Neural progenitor cell (in vitro differentiated cells): ENCODE data around the gene MVK. TPM values are rescaled to one million over a fixed set of nuclear protein-coding genes. Genes with fewer than 3 reads are reported as not detected.

Experiments
- DNase-seq: peaks from one replicate; pipeline ENCODE4 v3.0.0-alpha.2; 2016; ENCODE audit warnings: low spot score
- H2AFZ ChIP-seq: fragments of 200-600 bp; sonication (generic); replicated peaks from 2 replicates; pipeline ENCODE4 v1.6.1; 2016; ENCODE audit warnings: antibody characterized with exemption
- H3F3A ChIP-seq: fragments of 200-600 bp; sonication (generic); 2 replicates; pipeline ENCODE4 v1.6.1; 2016; ENCODE audit warnings: antibody characterized with exemption, low read depth
- H3K27ac ChIP-seq: fragments of 200-600 bp; sonication (generic); 2 replicates; pipeline ENCODE4 v1.5.1; 2016; ENCODE audit warnings: mild to moderate bottlenecking
- H3K27me3 ChIP-seq: fragments of 200-600 bp; sonication (generic); 2 replicates; pipeline ENCODE4 v1.6.1; 2016; ENCODE audit warnings: mild to moderate bottlenecking, moderate library complexity
- H3K36me3 ChIP-seq: fragments of 200-600 bp; sonication (generic); 2 replicates; pipeline ENCODE4 v1.5.1; 2016
- H3K4me1 ChIP-seq: fragments of 200-600 bp; sonication (generic); 2 replicates; pipeline ENCODE4 v1.6.1; 2016; ENCODE audit warnings: mixed run types
- H3K4me2 ChIP-seq: fragments of 200-600 bp; sonication (generic); 2 replicates; pipeline ENCODE4 v1.6.1; 2016
- H3K4me3 ChIP-seq: fragments of 200-600 bp; sonication (generic); 2 replicates; pipeline ENCODE4 v1.5.1; 2016
- H3K79me2 ChIP-seq: fragments of 200-600 bp; sonication (generic); 2 replicates; pipeline ENCODE4 v1.6.1; 2016; ENCODE audit warnings: low read depth
- H3K9ac ChIP-seq: fragments of 200-600 bp; sonication (generic); 2 replicates; pipeline ENCODE4 v1.6.1; 2016
- H3K9me3 ChIP-seq: fragments of 200-600 bp; sonication (generic); 2 replicates; pipeline ENCODE4 v1.5.1; 2016; ENCODE audit warnings: low read depth
- H4K20me1 ChIP-seq: fragments of 200-600 bp; sonication (generic); 2 replicates; pipeline ENCODE4 v1.6.1; 2016; ENCODE audit warnings: low read depth
- H3K27ac Mint-ChIP-seq: 3 replicates; pipeline ENCODE4 v1.8.0; 2021; ENCODE audit warnings: mixed read lengths
- H3K27me3 Mint-ChIP-seq: 2 replicates; pipeline ENCODE4 v1.8.0; 2022; ENCODE audit warnings: low read depth, mild to moderate bottlenecking, inconsistent platforms, moderate library complexity, mixed read lengths; ENCODE audit not compliant: insufficient read depth
- H3K36me3 Mint-ChIP-seq: 3 replicates; pipeline ENCODE4 v1.8.0; 2021; ENCODE audit warnings: mixed read lengths
- H3K4me1 Mint-ChIP-seq: 3 replicates; pipeline ENCODE4 v1.8.0; 2021; ENCODE audit warnings: mixed read lengths
- H3K4me3 Mint-ChIP-seq: 3 replicates; pipeline ENCODE4 v1.8.0; 2021; ENCODE audit warnings: mild to moderate bottlenecking, moderate library complexity, mixed read lengths
- H3K9me3 Mint-ChIP-seq: 3 replicates; pipeline ENCODE4 v1.8.0; 2020; ENCODE audit warnings: mixed read lengths
- EZH2 ChIP-seq: fragments of 200-600 bp; sonication (generic); IDR thresholded peaks from 2 replicates; pipeline ENCODE4 v1.6.1; 2017; ENCODE audit warnings: antibody characterized with exemption, mild to moderate bottlenecking, moderate library complexity
- EZH2phosphoT487 ChIP-seq: fragments of 200-600 bp; sonication (generic); IDR thresholded peaks from 2 replicates; pipeline ENCODE4 v1.6.1; 2017; ENCODE audit warnings: antibody characterized with exemption
- total RNA-seq: library from RNA; depleted of rRNA; stranded (reverse); fragments of >200 nt; gene quantifications from 2 replicates; pipeline ENCODE4 v1.2.3, GENCODE V29; 2015; ENCODE audit warnings: low replicate concordance
- TF ChIP-seq, protein P1 (sequence below): fragments of 200-600 bp; sonication (generic); IDR thresholded peaks from 2 replicates; pipeline ENCODE4 v1.5.1; 2017; ENCODE audit warnings: antibody characterized with exemption, mild to moderate bottlenecking

MVK gene
- total RNA-seq, 1 donor from 2014 or later, result 8.3 TPM

DNA sequence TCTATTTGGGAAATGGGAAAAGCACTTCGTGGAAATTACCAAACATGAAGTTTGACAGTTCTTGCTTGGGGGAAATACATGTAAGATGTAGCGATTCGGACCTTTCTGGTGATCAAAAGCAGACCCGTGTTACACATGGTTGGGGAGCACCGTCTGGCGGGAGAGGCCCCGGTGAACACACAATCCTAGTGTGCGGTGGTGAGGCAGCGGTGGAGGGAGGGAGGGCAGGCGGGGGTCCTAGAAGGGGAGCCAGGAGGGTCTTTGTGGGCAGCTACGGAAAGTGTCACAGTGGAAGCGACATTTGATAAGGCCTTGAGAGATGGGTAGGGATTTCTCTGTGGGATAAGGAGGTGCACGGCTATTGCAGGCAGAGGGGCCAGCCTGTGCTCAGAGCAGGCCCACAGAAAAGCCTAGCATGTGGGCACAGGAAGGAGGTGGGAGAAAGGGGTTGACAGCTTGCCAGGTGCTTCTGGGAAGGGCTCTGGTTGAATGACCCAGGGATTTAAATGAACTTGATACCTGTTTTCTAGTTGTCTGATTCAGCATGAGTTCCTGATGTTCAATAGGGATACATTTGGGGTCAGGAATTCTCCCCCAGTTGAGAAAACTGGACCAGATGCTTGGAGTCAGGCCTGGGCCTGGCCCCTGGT, 7.2 kb downstream of the MVK start:
- Mint-ChIP-seq H3K4me1 (no peaks in the 10 kb centered on the region), H3K27ac (no peak overlapping the region), H3K27me3 (peaks cover 3% of the 10 kb centered on the region), H3K9me3 (no peaks in the 10 kb centered on the region), H3K36me3 (peaks cover 17% of the 10 kb centered on the region), H3K4me3 (no peak overlapping the region)
- Histone ChIP-seq H3F3A (no peaks in the 10 kb centered on the region), H3K79me2 (peaks cover 1% of the 10 kb centered on the region), H3K27me3 (no peaks in the 10 kb centered on the region), H3K4me3 (no peak overlapping the region), H3K9me3 (no peaks in the 10 kb centered on the region), H3K36me3 (no peaks in the 10 kb centered on the region), H3K4me1 (no peaks in the 10 kb centered on the region), H4K20me1 (no peaks in the 10 kb centered on the region), H3K27ac (no peak overlapping the region), H3K9ac (no peak overlapping the region), H3K4me2 (no peak overlapping the region), H2AFZ (no peak overlapping the region)
- no peak for DNase-seq
- TF ChIP-seq EZH2, result no peak

DNA sequence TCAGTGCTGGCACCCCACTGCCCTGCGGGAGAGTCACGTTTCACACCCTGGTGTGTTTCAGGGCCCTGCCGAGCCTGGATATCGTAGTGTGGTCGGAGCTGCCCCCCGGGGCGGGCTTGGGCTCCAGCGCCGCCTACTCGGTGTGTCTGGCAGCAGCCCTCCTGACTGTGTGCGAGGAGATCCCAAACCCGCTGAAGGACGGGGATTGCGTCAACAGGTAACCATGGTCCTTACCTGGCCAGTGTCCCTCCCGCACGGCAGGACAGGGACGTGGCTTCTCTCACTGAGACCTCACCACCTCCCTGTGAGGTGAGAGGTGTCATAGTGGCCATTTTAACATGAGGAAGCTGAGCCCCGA, 7.7 kb downstream of the MVK start:
- Histone ChIP-seq H3K27ac (no peak overlapping the region), H3F3A (no peaks in the 10 kb centered on the region), H4K20me1 (no peaks in the 10 kb centered on the region), H3K79me2 (no peaks in the 10 kb centered on the region), H3K36me3 (no peaks in the 10 kb centered on the region), H3K9me3 (no peaks in the 10 kb centered on the region), H3K4me2 (no peak overlapping the region), H2AFZ (no peak overlapping the region), H3K4me1 (peaks cover 2% of the 10 kb centered on the region), H3K4me3 (no peak overlapping the region), H3K27me3 (no peaks in the 10 kb centered on the region), H3K9ac (no peak overlapping the region)
- TF ChIP-seq EZH2, result no peak
- TF ChIP-seq, protein P1, sequence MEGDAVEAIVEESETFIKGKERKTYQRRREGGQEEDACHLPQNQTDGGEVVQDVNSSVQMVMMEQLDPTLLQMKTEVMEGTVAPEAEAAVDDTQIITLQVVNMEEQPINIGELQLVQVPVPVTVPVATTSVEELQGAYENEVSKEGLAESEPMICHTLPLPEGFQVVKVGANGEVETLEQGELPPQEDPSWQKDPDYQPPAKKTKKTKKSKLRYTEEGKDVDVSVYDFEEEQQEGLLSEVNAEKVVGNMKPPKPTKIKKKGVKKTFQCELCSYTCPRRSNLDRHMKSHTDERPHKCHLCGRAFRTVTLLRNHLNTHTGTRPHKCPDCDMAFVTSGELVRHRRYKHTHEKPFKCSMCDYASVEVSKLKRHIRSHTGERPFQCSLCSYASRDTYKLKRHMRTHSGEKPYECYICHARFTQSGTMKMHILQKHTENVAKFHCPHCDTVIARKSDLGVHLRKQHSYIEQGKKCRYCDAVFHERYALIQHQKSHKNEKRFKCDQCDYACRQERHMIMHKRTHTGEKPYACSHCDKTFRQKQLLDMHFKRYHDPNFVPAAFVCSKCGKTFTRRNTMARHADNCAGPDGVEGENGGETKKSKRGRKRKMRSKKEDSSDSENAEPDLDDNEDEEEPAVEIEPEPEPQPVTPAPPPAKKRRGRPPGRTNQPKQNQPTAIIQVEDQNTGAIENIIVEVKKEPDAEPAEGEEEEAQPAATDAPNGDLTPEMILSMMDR, result no peak
- no peak for TF ChIP-seq EZH2phosphoT487
- H3K9me3 Mint-ChIP-seq, result no peaks in the 10 kb centered on the region
- peaks cover 3% of the 10 kb centered on the region for H3K27me3 Mint-ChIP-seq
- no peak overlapping the region for H3K27ac Mint-ChIP-seq
- DNase-seq, result no peak
- peaks cover 5% of the 10 kb centered on the region for H3K4me1 Mint-ChIP-seq
- H3K36me3 Mint-ChIP-seq, result peaks cover 16% of the 10 kb centered on the region
- H3K4me3 Mint-ChIP-seq, result no peak overlapping the region

DNA sequence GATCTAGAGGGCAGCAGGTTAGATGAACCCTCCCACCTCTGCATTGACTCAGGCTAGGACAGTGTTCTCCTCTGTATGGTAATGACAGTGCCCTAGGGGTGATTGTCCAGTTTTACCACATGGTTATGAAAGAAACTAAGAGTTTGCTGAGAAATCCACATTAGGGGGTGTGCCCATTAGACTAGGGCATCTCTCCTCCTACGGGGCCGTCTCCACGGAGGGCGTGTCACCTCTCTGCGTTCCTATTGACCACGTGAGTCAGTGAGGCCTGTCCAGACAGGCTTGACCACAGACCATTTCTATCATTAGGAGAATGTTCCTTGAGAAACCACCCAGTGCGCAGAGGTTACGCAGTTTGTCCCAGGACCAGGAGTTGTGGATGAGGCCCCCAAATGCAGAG, 8.3 kb downstream of the MVK start:
- TF ChIP-seq EZH2 (no peak), EZH2phosphoT487 (no peak)
- TF ChIP-seq, protein P1, result no peak
- Histone ChIP-seq H3K79me2 (no peaks in the 10 kb centered on the region), H3K36me3 (no peaks in the 10 kb centered on the region), H3K27me3 (no peaks in the 10 kb centered on the region), H4K20me1 (no peaks in the 10 kb centered on the region), H3K4me2 (no peak overlapping the region), H3K4me1 (peaks cover 8% of the 10 kb centered on the region), H2AFZ (no peak overlapping the region), H3K9me3 (no peaks in the 10 kb centered on the region), H3K4me3 (no peak overlapping the region), H3K27ac (no peak overlapping the region), H3K9ac (no peak overlapping the region), H3F3A (no peaks in the 10 kb centered on the region)
- peaks cover 3% of the 10 kb centered on the region for H3K27me3 Mint-ChIP-seq
- no peak for DNase-seq
- peaks cover 14% of the 10 kb centered on the region for H3K36me3 Mint-ChIP-seq
- peaks cover 10% of the 10 kb centered on the region for H3K4me1 Mint-ChIP-seq
- no peaks in the 10 kb centered on the region for H3K9me3 Mint-ChIP-seq
- peak overlapping the region; percentile 8 for H3K27ac Mint-ChIP-seq
- no peak overlapping the region for H3K4me3 Mint-ChIP-seq

DNA sequence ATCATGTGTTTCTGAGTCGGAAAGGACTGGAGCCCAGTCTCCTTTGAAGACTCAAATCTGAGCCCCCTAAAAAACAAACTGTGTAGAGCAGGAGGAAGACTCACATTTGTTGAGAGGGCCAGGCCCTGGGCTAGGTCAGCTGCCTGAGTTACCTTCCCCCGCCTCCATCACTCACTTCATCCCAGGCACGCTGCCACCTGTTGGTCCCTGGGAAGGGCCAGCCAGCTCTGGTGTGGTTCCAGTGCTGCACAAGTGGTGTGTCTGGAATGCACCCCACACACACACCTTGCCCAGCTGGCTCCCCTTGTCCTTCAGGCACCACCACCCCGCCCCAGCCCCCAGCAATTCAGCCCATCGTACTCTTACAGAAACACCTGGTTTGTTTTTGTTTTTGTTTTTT, 9.0 kb downstream of the MVK start:
- H3F3A ChIP-seq, result no peaks in the 10 kb centered on the region
- no peaks in the 10 kb centered on the region for H3K9me3 ChIP-seq
- H3K79me2 ChIP-seq, result no peaks in the 10 kb centered on the region
- no peak overlapping the region for H3K27ac ChIP-seq
- TF ChIP-seq EZH2, result no peak
- no peak for TF ChIP-seq EZH2phosphoT487
- TF ChIP-seq, protein P1, result peak; percentile 17
- Mint-ChIP-seq H3K9me3 (no peaks in the 10 kb centered on the region), H3K4me3 (no peak overlapping the region), H3K27ac (no peak overlapping the region), H3K4me1 (peaks cover 12% of the 10 kb centered on the region), H3K36me3 (peaks cover 15% of the 10 kb centered on the region), H3K27me3 (peaks cover 3% of the 10 kb centered on the region)
- no peaks in the 10 kb centered on the region for H3K36me3 ChIP-seq
- no peak overlapping the region for H3K4me2 ChIP-seq
- DNase-seq, result peak; percentile 31
- H3K4me3 ChIP-seq, result no peak overlapping the region
- no peak overlapping the region for H3K9ac ChIP-seq
- no peaks in the 10 kb centered on the region for H4K20me1 ChIP-seq
- no peaks in the 10 kb centered on the region for H3K27me3 ChIP-seq
- H3K4me1 ChIP-seq, result peaks cover 12% of the 10 kb centered on the region
- no peak overlapping the region for H2AFZ ChIP-seq
